ENCODE results near the gene CALML4.

Gene CALML4

GRCh38 chr15:68186671-68187397 is 18.3 kb downstream of the CALML4 start:
- Histone ChIP-seq H3K4me3 (replicated peaks; ENCODE audit: insufficient read depth, low read length) (no peak overlapping the region), H3K27ac (replicated peaks) (no peak overlapping the region), H3K27me3 (ENCODE audit: insufficient read depth, poor library complexity, severe bottlenecking) (no peaks in the 10 kb centered on the region)
- TF ChIP-seq GABPA (IDR thresholded peaks at IDR 0.05; ENCODE audit: low read depth) (no peak), POLR2AphosphoS5 (IDR thresholded peaks at IDR 0.05; ENCODE audit: low read depth) (no peak)
- no peak for DNase-seq (ENCODE audit: low read depth in 1 of 2, low spot score in 1 of 2)

GRCh38 chr15:68184616-68185480 is 20.3 kb downstream of the CALML4 start:
- no peak overlapping the region for H3K4me3 ChIP-seq (replicated peaks; ENCODE audit: insufficient read depth, low read length)
- H3K27me3 ChIP-seq (ENCODE audit: insufficient read depth, poor library complexity, severe bottlenecking) = no peaks in the 10 kb centered on the region
- peak overlapping the region; percentile 12 for H3K27ac ChIP-seq (replicated peaks)
- 0 out of 2 replicates have a peak, but pooled peaks have one; percentile 35 for TF ChIP-seq POLR2AphosphoS5 (IDR thresholded peaks at IDR 0.05; ENCODE audit: low read depth)
- TF ChIP-seq, protein P1, sequence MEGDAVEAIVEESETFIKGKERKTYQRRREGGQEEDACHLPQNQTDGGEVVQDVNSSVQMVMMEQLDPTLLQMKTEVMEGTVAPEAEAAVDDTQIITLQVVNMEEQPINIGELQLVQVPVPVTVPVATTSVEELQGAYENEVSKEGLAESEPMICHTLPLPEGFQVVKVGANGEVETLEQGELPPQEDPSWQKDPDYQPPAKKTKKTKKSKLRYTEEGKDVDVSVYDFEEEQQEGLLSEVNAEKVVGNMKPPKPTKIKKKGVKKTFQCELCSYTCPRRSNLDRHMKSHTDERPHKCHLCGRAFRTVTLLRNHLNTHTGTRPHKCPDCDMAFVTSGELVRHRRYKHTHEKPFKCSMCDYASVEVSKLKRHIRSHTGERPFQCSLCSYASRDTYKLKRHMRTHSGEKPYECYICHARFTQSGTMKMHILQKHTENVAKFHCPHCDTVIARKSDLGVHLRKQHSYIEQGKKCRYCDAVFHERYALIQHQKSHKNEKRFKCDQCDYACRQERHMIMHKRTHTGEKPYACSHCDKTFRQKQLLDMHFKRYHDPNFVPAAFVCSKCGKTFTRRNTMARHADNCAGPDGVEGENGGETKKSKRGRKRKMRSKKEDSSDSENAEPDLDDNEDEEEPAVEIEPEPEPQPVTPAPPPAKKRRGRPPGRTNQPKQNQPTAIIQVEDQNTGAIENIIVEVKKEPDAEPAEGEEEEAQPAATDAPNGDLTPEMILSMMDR (IDR thresholded peaks at IDR 0.05; ENCODE audit: insufficient read depth, low read length) = no peak
- peak; percentile 28 to 61 for DNase-seq (ENCODE audit: low read depth in 1 of 2, low spot score in 1 of 2)

DNA sequence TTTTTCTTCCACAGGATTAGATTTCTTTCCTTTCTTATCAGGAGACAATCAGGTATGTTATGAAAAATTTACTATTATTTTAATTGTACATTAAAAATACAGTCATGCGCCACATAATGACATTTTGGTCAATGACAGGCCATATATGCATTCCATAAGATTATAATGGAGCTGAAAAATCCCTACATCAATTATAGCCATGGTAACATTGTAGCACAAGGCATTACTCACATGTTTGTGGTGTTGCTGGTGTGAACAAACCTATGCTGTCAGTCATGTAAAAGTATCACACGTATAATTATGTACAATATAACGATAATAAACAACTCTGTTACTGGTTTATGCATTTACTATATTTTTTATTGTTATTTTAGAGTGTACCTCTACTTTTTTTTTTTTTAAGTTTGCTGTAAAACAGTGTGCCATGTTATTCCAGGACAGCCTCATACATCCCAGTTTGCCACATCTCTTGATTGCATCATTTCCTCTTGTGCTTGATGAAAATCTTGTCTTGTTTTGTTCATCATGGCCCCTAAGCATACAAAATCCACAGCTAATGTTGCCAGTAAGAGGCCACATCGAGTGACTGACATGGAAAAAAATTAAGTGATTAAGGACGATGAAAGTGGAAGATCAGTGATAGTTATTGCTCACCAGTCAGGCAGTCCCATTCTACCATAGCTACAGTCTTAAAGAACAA is 21.4 kb downstream of the CALML4 start:
- no peaks in the 10 kb centered on the region for H3K27me3 ChIP-seq (ENCODE audit: insufficient read depth, poor library complexity, severe bottlenecking)
- DNase-seq (ENCODE audit: low read depth in 1 of 2, low spot score in 1 of 2) = no peak
- H3K27ac ChIP-seq (replicated peaks) = peak overlapping the region; percentile 12; the same call in 1 of the 2 replicates
- H3K4me3 ChIP-seq (replicated peaks; ENCODE audit: insufficient read depth, low read length) = no peak overlapping the region
- no peak for TF ChIP-seq REST (IDR thresholded peaks at IDR 0.05; ENCODE audit: insufficient replicate concordance, low read depth)
- TF ChIP-seq, protein P1 (IDR thresholded peaks at IDR 0.05; ENCODE audit: insufficient read depth, low read length) = no peak
- TF ChIP-seq SPI1 (IDR thresholded peaks at IDR 0.05; ENCODE audit: borderline replicate concordance, low read depth) = no peak

DNA sequence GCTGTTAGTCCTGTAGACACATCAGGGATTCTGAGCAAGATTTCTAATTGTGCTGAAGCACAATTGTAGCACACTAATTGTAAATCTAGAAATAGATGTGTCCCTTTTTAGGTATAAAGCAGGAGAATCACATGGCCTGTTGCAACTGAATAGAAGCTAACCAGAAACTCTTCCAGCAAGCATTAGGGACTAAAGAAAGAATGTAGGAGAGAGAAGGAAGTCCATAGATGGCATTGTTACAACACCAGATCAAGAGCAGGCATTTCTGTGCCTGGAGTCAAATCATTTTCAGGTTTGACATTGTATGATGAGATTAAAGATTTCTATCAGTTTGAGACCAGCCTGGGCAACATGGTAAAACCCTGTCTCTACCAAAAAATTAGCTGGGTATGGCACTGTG is 27.4 kb downstream of the CALML4 start:
- H3K27ac ChIP-seq (replicated peaks) = no peak overlapping the region
- no peak for DNase-seq (ENCODE audit: low read depth in 1 of 2, low spot score in 1 of 2)
- TF ChIP-seq REST (IDR thresholded peaks at IDR 0.05; ENCODE audit: insufficient replicate concordance, low read depth) (no peak), POLR2AphosphoS5 (IDR thresholded peaks at IDR 0.05; ENCODE audit: low read depth) (no peak), GABPA (IDR thresholded peaks at IDR 0.05; ENCODE audit: low read depth) (no peak), SPI1 (IDR thresholded peaks at IDR 0.05; ENCODE audit: borderline replicate concordance, low read depth) (no peak)
- TF ChIP-seq, protein P1 (IDR thresholded peaks at IDR 0.05; ENCODE audit: insufficient read depth, low read length) = no peak

More for the DNA sequence above, 27.4 kb downstream of the CALML4 start:
- Histone ChIP-seq H3K27me3 (ENCODE audit: insufficient read depth, poor library complexity, severe bottlenecking) (no peaks in the 10 kb centered on the region), H3K4me3 (replicated peaks; ENCODE audit: insufficient read depth, low read length) (no peak overlapping the region)

Measured in HL-60 (cell line).